ENCODE data around the gene CDC14B.

Gene CDC14B

GRCh38 chr9:96581301-96581700 lies 38.3 kb downstream of the CDC14B start:
- no peaks in the 10 kb centered on the region for H3K36me3 ChIP-seq (ENCODE audit: low read depth)
- TF ChIP-seq, protein P1, sequence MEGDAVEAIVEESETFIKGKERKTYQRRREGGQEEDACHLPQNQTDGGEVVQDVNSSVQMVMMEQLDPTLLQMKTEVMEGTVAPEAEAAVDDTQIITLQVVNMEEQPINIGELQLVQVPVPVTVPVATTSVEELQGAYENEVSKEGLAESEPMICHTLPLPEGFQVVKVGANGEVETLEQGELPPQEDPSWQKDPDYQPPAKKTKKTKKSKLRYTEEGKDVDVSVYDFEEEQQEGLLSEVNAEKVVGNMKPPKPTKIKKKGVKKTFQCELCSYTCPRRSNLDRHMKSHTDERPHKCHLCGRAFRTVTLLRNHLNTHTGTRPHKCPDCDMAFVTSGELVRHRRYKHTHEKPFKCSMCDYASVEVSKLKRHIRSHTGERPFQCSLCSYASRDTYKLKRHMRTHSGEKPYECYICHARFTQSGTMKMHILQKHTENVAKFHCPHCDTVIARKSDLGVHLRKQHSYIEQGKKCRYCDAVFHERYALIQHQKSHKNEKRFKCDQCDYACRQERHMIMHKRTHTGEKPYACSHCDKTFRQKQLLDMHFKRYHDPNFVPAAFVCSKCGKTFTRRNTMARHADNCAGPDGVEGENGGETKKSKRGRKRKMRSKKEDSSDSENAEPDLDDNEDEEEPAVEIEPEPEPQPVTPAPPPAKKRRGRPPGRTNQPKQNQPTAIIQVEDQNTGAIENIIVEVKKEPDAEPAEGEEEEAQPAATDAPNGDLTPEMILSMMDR (IDR thresholded peaks at IDR 0.05; ENCODE audit: poor library complexity, severe bottlenecking): no peak
- no peak overlapping the region for H3K4me3 ChIP-seq (ENCODE audit: severe bottlenecking)
- ATAC-seq (ENCODE audit: low read depth) (no peak), DNase-seq (ENCODE audit: low spot score) (no peak)
- no peaks in the 10 kb centered on the region for H3K27me3 ChIP-seq (ENCODE audit: insufficient read depth, poor library complexity, severe bottlenecking)
- peaks cover 10% of the 10 kb centered on the region for H3K4me1 ChIP-seq (ENCODE audit: insufficient read depth, poor library complexity, severe bottlenecking)
- no peak overlapping the region for H3K27ac ChIP-seq (ENCODE audit: poor library complexity, severe bottlenecking)
- no peaks in the 10 kb centered on the region for H3K9me3 ChIP-seq (ENCODE audit: severe bottlenecking)

DNA sequence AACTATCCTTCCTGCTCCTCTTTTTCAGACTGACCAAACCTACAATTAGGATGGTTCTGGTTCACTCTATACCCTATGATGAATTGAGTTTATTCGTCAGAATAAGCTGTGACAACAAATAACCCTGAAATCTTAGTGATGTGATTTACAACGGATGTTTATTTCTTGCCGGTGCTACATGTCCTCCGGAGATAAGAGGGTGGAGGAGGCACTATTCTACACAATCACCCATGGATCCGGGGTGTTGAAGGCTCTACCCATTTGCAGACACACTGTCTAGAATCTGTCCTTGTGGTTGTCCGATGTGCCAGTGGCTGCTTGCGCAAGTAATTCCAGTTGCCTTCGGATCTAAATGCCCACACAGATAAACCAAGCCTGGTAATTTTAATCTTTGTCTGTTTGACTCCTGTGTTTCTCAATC lies 44.7 kb downstream of the CDC14B start:
- no peaks in the 10 kb centered on the region for H3K27me3 ChIP-seq (ENCODE audit: insufficient read depth, poor library complexity, severe bottlenecking)
- no peaks in the 10 kb centered on the region for H3K36me3 ChIP-seq (ENCODE audit: low read depth)
- no peaks in the 10 kb centered on the region for H3K4me1 ChIP-seq (ENCODE audit: insufficient read depth, poor library complexity, severe bottlenecking)
- H3K4me3 ChIP-seq (ENCODE audit: severe bottlenecking): no peak overlapping the region
- no peaks in the 10 kb centered on the region for H3K9me3 ChIP-seq (ENCODE audit: severe bottlenecking)
- ATAC-seq (ENCODE audit: low read depth) (no peak), DNase-seq (ENCODE audit: low spot score) (no peak)
- no peak overlapping the region for H3K27ac ChIP-seq (ENCODE audit: poor library complexity, severe bottlenecking)
- TF ChIP-seq, protein P1 (IDR thresholded peaks at IDR 0.05; ENCODE audit: poor library complexity, severe bottlenecking): no peak

GRCh38 chr9:96574455-96574854 lies 45.2 kb downstream of the CDC14B start:
- Histone ChIP-seq H3K4me3 (ENCODE audit: severe bottlenecking) (no peak overlapping the region), H3K4me1 (ENCODE audit: insufficient read depth, poor library complexity, severe bottlenecking) (no peaks in the 10 kb centered on the region)

DNA sequence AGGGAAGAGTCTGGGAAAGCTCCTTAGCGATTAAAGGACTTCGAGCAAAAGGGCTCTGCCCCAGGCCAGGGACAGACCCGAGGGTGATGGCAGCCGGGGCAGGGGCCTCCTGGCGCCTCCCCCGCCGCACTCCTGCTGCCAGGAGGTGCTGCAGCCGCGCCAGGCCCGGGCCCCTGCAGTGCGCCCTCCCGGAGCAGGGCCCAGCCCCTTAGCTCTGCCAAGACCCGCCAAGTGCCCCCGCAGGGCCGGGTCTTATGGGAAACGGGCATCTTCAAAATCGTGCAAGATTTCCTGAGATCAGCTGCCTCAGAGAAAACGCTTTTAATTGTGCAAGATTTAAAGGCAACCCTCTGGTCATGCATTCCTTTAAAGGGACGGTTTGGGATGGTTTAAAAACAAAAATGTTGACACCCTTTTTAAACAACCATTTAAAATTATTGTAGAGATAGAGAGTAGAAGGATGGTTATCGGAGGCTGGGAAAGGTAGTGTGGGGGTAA lies 52.4 kb downstream of the CDC14B start:
- no peaks in the 10 kb centered on the region for H3K27me3 ChIP-seq (ENCODE audit: insufficient read depth, poor library complexity, severe bottlenecking)
- H3K9me3 ChIP-seq (ENCODE audit: severe bottlenecking): no peaks in the 10 kb centered on the region
- peak overlapping the region; percentile 37 for H3K4me3 ChIP-seq (ENCODE audit: severe bottlenecking)
- H3K36me3 ChIP-seq (ENCODE audit: low read depth): no peaks in the 10 kb centered on the region; the same call in 1 of the 2 replicates
- H3K4me1 ChIP-seq (ENCODE audit: insufficient read depth, poor library complexity, severe bottlenecking): peaks cover 15% of the 10 kb centered on the region
- no peak overlapping the region for H3K27ac ChIP-seq (ENCODE audit: poor library complexity, severe bottlenecking)
- no peak for DNase-seq (ENCODE audit: low spot score)
- TF ChIP-seq, protein P1 (IDR thresholded peaks at IDR 0.05; ENCODE audit: poor library complexity, severe bottlenecking): peak; percentile 8
- peak; percentile 58 for ATAC-seq (ENCODE audit: low read depth)

More at GRCh38 chr9:96574455-96574854, 45.2 kb downstream of the CDC14B start:
- H3K27ac ChIP-seq (ENCODE audit: poor library complexity, severe bottlenecking): no peak overlapping the region
- DNase-seq (ENCODE audit: low spot score): no peak
- ATAC-seq (ENCODE audit: low read depth): no peak
- H3K36me3 ChIP-seq (ENCODE audit: low read depth): no peaks in the 10 kb centered on the region
- TF ChIP-seq, protein P1 (IDR thresholded peaks at IDR 0.05; ENCODE audit: poor library complexity, severe bottlenecking): no peak
- no peaks in the 10 kb centered on the region for H3K27me3 ChIP-seq (ENCODE audit: insufficient read depth, poor library complexity, severe bottlenecking)
- no peaks in the 10 kb centered on the region for H3K9me3 ChIP-seq (ENCODE audit: severe bottlenecking)

DNA sequence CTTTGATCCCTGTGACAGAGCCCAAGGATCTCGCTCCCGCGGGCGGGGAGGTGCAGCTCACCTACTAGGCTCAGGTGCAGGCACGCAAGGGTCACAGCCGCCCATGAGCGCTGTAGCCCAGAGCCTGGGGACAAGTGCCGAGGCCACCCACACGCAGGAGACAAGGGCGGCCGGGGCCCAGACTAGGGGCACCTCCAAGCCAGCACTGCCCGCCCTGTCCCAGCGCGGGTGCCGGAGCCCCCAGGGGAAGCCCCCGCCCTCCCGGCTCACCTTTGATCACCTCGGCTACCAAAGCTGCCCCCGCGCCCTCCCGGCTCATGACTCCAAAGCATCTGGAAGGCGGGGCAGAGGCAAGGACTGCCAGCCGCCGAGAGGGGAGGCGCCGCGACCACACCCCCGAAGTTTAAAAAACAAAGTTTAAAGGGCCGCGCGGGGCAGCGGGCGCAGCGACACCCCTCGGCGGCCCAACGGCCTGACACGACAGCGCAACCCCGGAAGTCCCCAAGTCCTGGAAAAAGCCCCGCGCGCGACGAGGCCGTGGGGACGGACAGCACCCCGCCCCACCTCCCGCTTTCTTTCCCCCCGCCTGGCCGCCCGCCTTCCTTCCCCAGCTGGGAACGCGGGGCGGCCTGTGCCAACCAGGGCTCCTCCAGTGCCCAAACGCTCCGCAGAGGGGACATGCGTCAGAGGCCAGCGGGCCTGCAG lies 53.0 kb downstream of the CDC14B start:
- Histone ChIP-seq H3K27ac (ENCODE audit: poor library complexity, severe bottlenecking) (no peak overlapping the region), H3K36me3 (ENCODE audit: low read depth) (no peaks in the 10 kb centered on the region; the same call in 1 of the 2 replicates), H3K27me3 (ENCODE audit: insufficient read depth, poor library complexity, severe bottlenecking) (no peaks in the 10 kb centered on the region), H3K9me3 (ENCODE audit: severe bottlenecking) (no peaks in the 10 kb centered on the region), H3K4me3 (ENCODE audit: severe bottlenecking) (peak overlapping the region; percentile 37), H3K4me1 (ENCODE audit: insufficient read depth, poor library complexity, severe bottlenecking) (peaks cover 15% of the 10 kb centered on the region)
- TF ChIP-seq, protein P1 (IDR thresholded peaks at IDR 0.05; ENCODE audit: poor library complexity, severe bottlenecking): peak; percentile 71
- DNase-seq (ENCODE audit: low spot score): peak; percentile 60
- ATAC-seq (ENCODE audit: low read depth): peak; percentile 68
